GM12865 (cell line): ENCODE results near the gene DPM2.

ENCODE experiments used
- DNase-seq: peaks from one replicate; pipeline ENCODE4 v3.0.0; 2010; ENCODE audit warnings: low read depth
- H3K4me3 ChIP-seq: 2 replicates; pipeline ENCODE4 v1.5.1; 2011; ENCODE audit warnings: mild to moderate bottlenecking, low read depth, low read length, control low read depth
- CTCF ChIP-seq: IDR thresholded peaks from 2 replicates; pipeline ENCODE4 v1.5.1; 2011; ENCODE audit warnings: low read length, control low read depth, low read depth, inconsistent platforms; ENCODE audit not compliant: insufficient read depth; ENCODE audit errors: missing control alignments

Gene DPM2

GRCh38 chr9:127977009-127977883, 39.6 kb upstream of the DPM2 start:
- no peak for DNase-seq
- peak overlapping the region; percentile 84 for H3K4me3 ChIP-seq
- TF ChIP-seq CTCF, result no peak

- no peak overlapping the region for H3K4me3 ChIP-seq
- no peak for TF ChIP-seq CTCF
- DNase-seq, result no peak
Measured at GRCh38 chr9:127976498-127976897, 38.8 kb upstream of the DPM2 start.

- no peak overlapping the region for H3K4me3 ChIP-seq
- no peak for TF ChIP-seq CTCF
- no peak for DNase-seq
Measured at GRCh38 chr9:127975376-127976315, 38.0 kb upstream of the DPM2 start.

- H3K4me3 ChIP-seq, result no peak overlapping the region
- no peak for TF ChIP-seq CTCF
- DNase-seq, result no peak
Measured at GRCh38 chr9:127974769-127975261, 37.2 kb upstream of the DPM2 start.

GRCh38 chr9:127974001-127974768, 36.5 kb upstream of the DPM2 start:
- no peak for DNase-seq
- no peak overlapping the region for H3K4me3 ChIP-seq
- no peak for TF ChIP-seq CTCF
